ENCODE data around the gene FBXO41.
A peak's percentile ranks its signal among the peaks of the same experiment; 100 is the strongest.

The FBXO41 gene

DNA sequence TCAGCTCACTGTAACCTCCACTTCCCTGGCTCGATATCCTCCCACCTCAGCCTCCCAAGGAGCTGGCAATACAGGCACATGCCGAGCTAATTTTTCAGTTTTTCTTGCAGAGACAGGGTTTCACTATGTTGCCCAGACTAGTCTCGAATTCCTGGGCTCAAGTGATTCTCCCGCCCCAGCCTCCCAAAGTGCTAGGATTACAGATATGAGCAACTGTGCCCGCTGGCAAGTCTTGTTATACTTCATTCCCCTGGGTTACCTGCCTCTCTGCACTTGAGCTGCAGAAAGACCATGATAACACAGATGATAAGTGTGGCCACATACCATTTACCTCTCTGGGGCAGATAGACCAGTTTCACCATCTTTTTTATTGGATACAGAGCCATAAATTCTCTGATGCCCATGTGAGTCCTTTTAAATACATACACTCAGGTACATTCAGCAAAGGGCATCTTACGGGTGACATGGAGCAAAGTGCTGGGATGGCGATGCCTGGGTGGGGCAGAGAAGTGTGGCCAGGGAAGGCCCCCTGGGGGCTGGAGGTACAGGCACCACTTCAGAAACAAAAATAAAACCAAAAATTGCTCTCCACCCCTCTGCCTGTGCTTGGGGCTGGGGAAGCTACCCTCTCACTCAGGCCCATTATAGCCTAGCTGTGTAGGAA is 29.8 kb downstream of the FBXO41 start:
- peaks cover 35 to 48% of the 10 kb centered on the region in 2 experiments for H3K36me3 ChIP-seq (ENCODE audit: control insufficient read depth in 1 of 2, insufficient read depth in 2 of 2, low read length in 2 of 2)
- no peak overlapping the region for H2AK5ac ChIP-seq (ENCODE audit: low read length)
- H3K4ac ChIP-seq (ENCODE audit: low read depth, low read length): no peak overlapping the region
- H3K4me1 ChIP-seq (ENCODE audit: control insufficient read depth in 1 of 2, insufficient read depth in 2 of 2, low read length in 2 of 2): no peaks in the 10 kb centered on the region
- no peak overlapping the region for H2BK120ac ChIP-seq (ENCODE audit: insufficient read depth, low read length, poor library complexity)
- H3K4me3 ChIP-seq (ENCODE audit: low read depth, low read length): no peak overlapping the region
- no peak overlapping the region for H3K23ac ChIP-seq (ENCODE audit: low read length)
- no peaks in the 10 kb centered on the region for H3K27me3 ChIP-seq (ENCODE audit: insufficient read depth, low read length)
- no peak overlapping the region for H3K4me2 ChIP-seq (ENCODE audit: low read length)
- H2BK12ac ChIP-seq (ENCODE audit: low read length): no peak overlapping the region
- H2BK5ac ChIP-seq (ENCODE audit: low read depth, low read length, poor library complexity): no peak overlapping the region
- H3K79me1 ChIP-seq (ENCODE audit: low read length): no peaks in the 10 kb centered on the region
- H3K27ac ChIP-seq (ENCODE audit: low read depth, low read length): no peak overlapping the region
- peak; percentile 72 to 86 for DNase-seq
- H3K14ac ChIP-seq (ENCODE audit: low read length): no peak overlapping the region
- H3K79me2 ChIP-seq (ENCODE audit: control insufficient read depth, insufficient read depth, low read length, poor library complexity): no peaks in the 10 kb centered on the region
- H4K12ac ChIP-seq (ENCODE audit: low read depth, low read length): no peak overlapping the region
- WGBS (ENCODE audit: extremely low coverage, insufficient coverage, insufficient read length): no CpG with 5 or more reads among the region's 7 CpGs
- no peak overlapping the region for H3K18ac ChIP-seq (ENCODE audit: low read length)
- no peak overlapping the region for H2AFZ ChIP-seq (ENCODE audit: insufficient read depth, low read length, poor library complexity)
- no peak overlapping the region for H4K8ac ChIP-seq (ENCODE audit: low read depth, low read length)
- no peak overlapping the region for H4K91ac ChIP-seq (ENCODE audit: low read depth, low read length)
- peaks cover 2% of the 10 kb centered on the region for H3K9me3 ChIP-seq (ENCODE audit: insufficient read depth, low read depth, low read length)
- H3K9ac ChIP-seq (ENCODE audit: low read length): no peak overlapping the region

DNA sequence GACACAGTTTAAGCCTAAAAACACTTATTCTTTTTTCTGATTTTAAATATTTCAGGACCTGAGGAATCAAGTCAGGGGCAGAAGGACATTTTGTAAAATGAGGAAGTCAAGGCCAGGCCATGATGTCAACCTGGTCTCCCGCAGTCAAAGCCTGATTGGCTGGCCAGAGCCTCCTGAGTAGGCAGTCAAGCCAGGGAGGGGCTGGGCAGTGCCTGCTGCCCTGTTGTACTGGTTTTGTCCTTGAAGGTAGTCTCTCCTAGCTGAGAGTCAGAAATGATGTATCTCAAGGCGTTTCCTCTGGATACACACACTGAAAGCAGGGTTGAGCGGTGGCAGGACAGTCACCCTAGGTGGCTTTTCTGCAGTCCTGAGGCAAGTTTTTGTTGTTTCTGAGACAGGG is 30.4 kb downstream of the FBXO41 start:
- H3K14ac ChIP-seq (ENCODE audit: low read length): no peak overlapping the region
- peaks cover 37 to 54% of the 10 kb centered on the region in 2 experiments for H3K36me3 ChIP-seq (ENCODE audit: control insufficient read depth in 1 of 2, insufficient read depth in 2 of 2, low read length in 2 of 2)
- no peaks in the 10 kb centered on the region for H3K4me1 ChIP-seq (ENCODE audit: control insufficient read depth in 1 of 2, insufficient read depth in 2 of 2, low read length in 2 of 2)
- no peak overlapping the region for H3K23ac ChIP-seq (ENCODE audit: low read length)
- no peak overlapping the region for H4K12ac ChIP-seq (ENCODE audit: low read depth, low read length)
- H3K18ac ChIP-seq (ENCODE audit: low read length): no peak overlapping the region
- H3K4me2 ChIP-seq (ENCODE audit: low read length): no peak overlapping the region
- H3K9ac ChIP-seq (ENCODE audit: low read length): no peak overlapping the region
- H2AK5ac ChIP-seq (ENCODE audit: low read length): no peak overlapping the region
- no peak overlapping the region for H2BK12ac ChIP-seq (ENCODE audit: low read length)
- H3K79me2 ChIP-seq (ENCODE audit: control insufficient read depth, insufficient read depth, low read length, poor library complexity): no peaks in the 10 kb centered on the region
- H2AFZ ChIP-seq (ENCODE audit: insufficient read depth, low read length, poor library complexity): no peak overlapping the region
- H4K8ac ChIP-seq (ENCODE audit: low read depth, low read length): no peak overlapping the region
- no peaks in the 10 kb centered on the region for H3K27me3 ChIP-seq (ENCODE audit: insufficient read depth, low read length)
- no peak overlapping the region for H3K4ac ChIP-seq (ENCODE audit: low read depth, low read length)
- H4K91ac ChIP-seq (ENCODE audit: low read depth, low read length): no peak overlapping the region
- no peak overlapping the region for H2BK5ac ChIP-seq (ENCODE audit: low read depth, low read length, poor library complexity)
- DNase-seq: no peak
- no peak overlapping the region for H2BK120ac ChIP-seq (ENCODE audit: insufficient read depth, low read length, poor library complexity)
- no peaks in the 10 kb centered on the region for H3K79me1 ChIP-seq (ENCODE audit: low read length)
- no CpG with 5 or more reads among the region's 3 CpGs for WGBS (ENCODE audit: extremely low coverage, insufficient coverage, insufficient read length)
- H3K9me3 ChIP-seq (ENCODE audit: insufficient read depth, low read depth, low read length): peaks cover 2% of the 10 kb centered on the region
- no peak overlapping the region for H3K4me3 ChIP-seq (ENCODE audit: low read depth, low read length)
- no peak overlapping the region for H3K27ac ChIP-seq (ENCODE audit: low read depth, low read length)

DNA sequence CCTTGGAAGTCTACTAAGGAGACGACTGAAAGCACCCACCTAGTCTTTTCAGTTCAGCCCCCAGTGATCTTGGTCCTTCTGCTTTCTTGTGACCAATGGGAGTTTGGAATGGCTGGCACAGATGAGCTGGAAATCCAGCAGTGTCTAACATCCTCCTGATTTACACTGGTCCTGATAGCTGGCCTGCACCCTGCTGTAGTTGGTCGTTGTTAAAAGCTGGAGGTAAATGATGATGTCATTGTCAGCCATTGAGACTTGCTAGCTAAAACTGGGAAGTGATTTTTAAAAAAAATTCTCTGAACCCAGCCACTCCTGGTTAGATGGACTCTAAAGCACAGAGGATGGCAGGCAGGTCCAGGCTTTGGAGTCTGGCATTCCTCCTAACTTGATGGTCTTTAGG is 30.9 kb downstream of the FBXO41 start:
- no peak overlapping the region for H3K27ac ChIP-seq (ENCODE audit: low read depth, low read length)
- H3K79me2 ChIP-seq (ENCODE audit: control insufficient read depth, insufficient read depth, low read length, poor library complexity): no peaks in the 10 kb centered on the region
- no peaks in the 10 kb centered on the region for H3K4me1 ChIP-seq (ENCODE audit: control insufficient read depth in 1 of 2, insufficient read depth in 2 of 2, low read length in 2 of 2)

DNA sequence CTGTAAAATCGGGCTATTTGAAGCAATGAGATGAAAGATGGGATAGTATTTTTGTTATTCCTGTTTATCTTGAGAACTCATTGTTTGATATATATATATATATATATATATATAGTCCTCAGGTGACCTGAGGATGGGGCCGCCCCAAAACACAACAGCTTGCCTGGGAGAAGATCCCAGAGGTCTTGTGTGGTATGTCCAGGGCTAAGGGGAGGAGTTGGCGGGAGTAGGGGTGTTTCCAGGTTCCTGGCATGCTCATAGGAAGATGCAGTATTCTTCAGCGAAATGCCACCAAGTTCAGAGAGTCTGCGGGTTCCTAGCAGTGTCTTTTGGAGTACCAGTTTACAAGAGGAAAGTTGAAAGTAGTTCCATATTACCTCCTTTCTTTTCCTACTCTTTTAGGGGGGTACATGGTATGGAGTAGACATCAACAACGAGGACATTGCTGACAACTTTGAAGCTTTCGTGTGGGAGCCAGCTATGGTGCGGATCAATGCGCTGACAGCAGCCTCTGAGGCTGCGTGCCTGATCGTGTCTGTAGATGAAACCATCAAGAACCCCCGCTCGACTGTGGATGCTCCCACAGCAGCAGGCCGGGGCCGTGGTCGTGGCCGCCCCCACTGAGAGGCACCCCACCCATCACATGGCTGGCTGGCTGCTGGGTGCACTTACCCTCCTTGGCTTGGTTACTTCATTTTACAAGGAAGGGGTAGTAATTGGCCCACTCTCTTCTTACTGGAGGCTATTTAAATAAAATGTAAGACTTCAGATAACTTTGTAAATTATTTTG is 31.8 kb downstream of the FBXO41 start:
- H3K9ac ChIP-seq (ENCODE audit: low read length): no peak overlapping the region
- no peaks in the 10 kb centered on the region for H3K4me1 ChIP-seq (ENCODE audit: control insufficient read depth in 1 of 2, insufficient read depth in 2 of 2, low read length in 2 of 2)
- no peak overlapping the region for H2BK120ac ChIP-seq (ENCODE audit: insufficient read depth, low read length, poor library complexity)
- H3K27me3 ChIP-seq (ENCODE audit: insufficient read depth, low read length): no peaks in the 10 kb centered on the region
- no peak for DNase-seq
- H4K8ac ChIP-seq (ENCODE audit: low read depth, low read length): no peak overlapping the region
- no peak overlapping the region for H2AK5ac ChIP-seq (ENCODE audit: low read length)
- no peak overlapping the region for H3K23ac ChIP-seq (ENCODE audit: low read length)
- H3K27ac ChIP-seq (ENCODE audit: low read depth, low read length): no peak overlapping the region
- H3K36me3 ChIP-seq (ENCODE audit: control insufficient read depth in 1 of 2, insufficient read depth in 2 of 2, low read length in 2 of 2): peaks cover 46 to 66% of the 10 kb centered on the region in 2 experiments
- no peak overlapping the region for H3K4me2 ChIP-seq (ENCODE audit: low read length)
- no peak overlapping the region for H3K4ac ChIP-seq (ENCODE audit: low read depth, low read length)
- no peaks in the 10 kb centered on the region for H3K9me3 ChIP-seq (ENCODE audit: insufficient read depth, low read depth, low read length)
- no peak overlapping the region for H4K12ac ChIP-seq (ENCODE audit: low read depth, low read length)
- no peak overlapping the region for H2AFZ ChIP-seq (ENCODE audit: insufficient read depth, low read length, poor library complexity)
- no CpG with 5 or more reads among the region's 17 CpGs for WGBS (ENCODE audit: extremely low coverage, insufficient coverage, insufficient read length)
- no peaks in the 10 kb centered on the region for H3K79me2 ChIP-seq (ENCODE audit: control insufficient read depth, insufficient read depth, low read length, poor library complexity)
- H2BK12ac ChIP-seq (ENCODE audit: low read length): no peak overlapping the region
- H2BK5ac ChIP-seq (ENCODE audit: low read depth, low read length, poor library complexity): no peak overlapping the region
- H4K91ac ChIP-seq (ENCODE audit: low read depth, low read length): no peak overlapping the region
- no peak overlapping the region for H3K4me3 ChIP-seq (ENCODE audit: low read depth, low read length)
- no peaks in the 10 kb centered on the region for H3K79me1 ChIP-seq (ENCODE audit: low read length)
- no peak overlapping the region for H3K18ac ChIP-seq (ENCODE audit: low read length)
- no peak overlapping the region for H3K14ac ChIP-seq (ENCODE audit: low read length)

More for the DNA sequence above, 30.9 kb downstream of the FBXO41 start:
- Histone ChIP-seq H3K4ac (ENCODE audit: low read depth, low read length) (no peak overlapping the region), H2BK120ac (ENCODE audit: insufficient read depth, low read length, poor library complexity) (no peak overlapping the region), H2BK12ac (ENCODE audit: low read length) (no peak overlapping the region), H4K12ac (ENCODE audit: low read depth, low read length) (no peak overlapping the region), H3K4me2 (ENCODE audit: low read length) (no peak overlapping the region), H3K14ac (ENCODE audit: low read length) (no peak overlapping the region), H3K79me1 (ENCODE audit: low read length) (no peaks in the 10 kb centered on the region), H3K9ac (ENCODE audit: low read length) (no peak overlapping the region), H3K18ac (ENCODE audit: low read length) (no peak overlapping the region), H2AFZ (ENCODE audit: insufficient read depth, low read length, poor library complexity) (no peak overlapping the region), H3K23ac (ENCODE audit: low read length) (no peak overlapping the region), H2AK5ac (ENCODE audit: low read length) (no peak overlapping the region), H3K9me3 (ENCODE audit: insufficient read depth, low read depth, low read length) (peaks cover 2% of the 10 kb centered on the region), H3K27me3 (ENCODE audit: insufficient read depth, low read length) (no peaks in the 10 kb centered on the region), H2BK5ac (ENCODE audit: low read depth, low read length, poor library complexity) (no peak overlapping the region), H3K4me3 (ENCODE audit: low read depth, low read length) (no peak overlapping the region), H3K36me3 (ENCODE audit: control insufficient read depth in 1 of 2, insufficient read depth in 2 of 2, low read length in 2 of 2) (peaks cover 40 to 59% of the 10 kb centered on the region in 2 experiments), H4K8ac (ENCODE audit: low read depth, low read length) (no peak overlapping the region), H4K91ac (ENCODE audit: low read depth, low read length) (no peak overlapping the region)
- no peak for DNase-seq
- no CpG with 5 or more reads among the region's 2 CpGs for WGBS (ENCODE audit: extremely low coverage, insufficient coverage, insufficient read length)
